Mesenchymal stem cell (in vitro differentiated cells and primary cell): ENCODE measurements around the gene ZNF263.

Experiments
- DNase-seq: peaks from one replicate; pipeline ENCODE4 v3.0.0-alpha.2; 2013
- H2AFZ ChIP-seq: one replicate; pipeline ENCODE4 v1.6.1; 2013; ENCODE audit warnings: low read depth, mild to moderate bottlenecking, control low read depth, inconsistent platforms, low read length, moderate library complexity
- H2AK5ac ChIP-seq: 2 replicates; pipeline ENCODE4 v1.6.1; 2013; ENCODE audit warnings: low read length, moderate library complexity, mild to moderate bottlenecking, inconsistent platforms; ENCODE audit not compliant: severe bottlenecking
- H2BK120ac ChIP-seq: one replicate; pipeline ENCODE4 v1.6.1; 2013; ENCODE audit warnings: low read depth, mild to moderate bottlenecking, inconsistent platforms, low read length, moderate library complexity
- H2BK12ac ChIP-seq, 2 experiments: one replicate each; pipeline ENCODE4 v1.6.1; 2013; ENCODE audit warnings: inconsistent platforms in 2 of 2, low read length in 2 of 2, mild to moderate bottlenecking in 2 of 2, moderate library complexity in 2 of 2, control low read depth in 1 of 2
- H2BK15ac ChIP-seq: one replicate; pipeline ENCODE4 v1.6.1; 2013; ENCODE audit warnings: mild to moderate bottlenecking, low read depth, inconsistent platforms; ENCODE audit not compliant: poor library complexity, severe bottlenecking
- H2BK5ac ChIP-seq: 2 replicates; pipeline ENCODE4 v1.6.1; 2013; ENCODE audit warnings: low read depth, mild to moderate bottlenecking, low read length, control low read depth, inconsistent platforms; ENCODE audit not compliant: poor library complexity, severe bottlenecking
- H3K14ac ChIP-seq, 2 experiments: one replicate each; pipeline ENCODE4 v1.6.1; 2013; ENCODE audit warnings: inconsistent platforms in 2 of 2, low read length in 2 of 2, control low read depth in 1 of 2, mild to moderate bottlenecking in 1 of 2, moderate library complexity in 1 of 2
- H3K18ac ChIP-seq, 2 experiments: one replicate each; pipeline ENCODE4 v1.6.1; 2013; ENCODE audit warnings: inconsistent platforms in 2 of 2, low read length in 2 of 2, control low read depth in 1 of 2, low read depth in 1 of 2, mild to moderate bottlenecking in 1 of 2
- H3K23ac ChIP-seq, 2 experiments: one replicate each; pipeline ENCODE4 v1.6.1; 2013; ENCODE audit warnings: inconsistent platforms in 2 of 2, low read length in 2 of 2, mild to moderate bottlenecking in 2 of 2, moderate library complexity in 2 of 2, control low read depth in 1 of 2
- H3K27ac ChIP-seq: 2 replicates; pipeline ENCODE4 v1.5.1; 2013; ENCODE audit warnings: mild to moderate bottlenecking, moderate library complexity, low read length, control low read depth, inconsistent platforms; ENCODE audit not compliant: poor library complexity, severe bottlenecking
- H3K27me3 ChIP-seq, 2 experiments: 2 replicates each; pipeline versions ENCODE4 v1.6.1 to v1.7.0; 2013; ENCODE audit warnings: low read length in 2 of 2, mild to moderate bottlenecking in 2 of 2, moderate library complexity in 2 of 2, control low read depth in 1 of 2, inconsistent platforms in 1 of 2; ENCODE audit not compliant: control insufficient read depth in 1 of 2, insufficient read depth in 1 of 2
- H3K36me3 ChIP-seq, 2 experiments: 2 replicates each; pipeline versions ENCODE4 v1.6.1 to v1.7.0; 2013; ENCODE audit warnings: low read length in 2 of 2, control low read depth in 1 of 2, inconsistent platforms in 1 of 2, low read depth in 1 of 2, mild to moderate bottlenecking in 1 of 2; ENCODE audit not compliant: insufficient read depth in 2 of 2, control insufficient read depth in 1 of 2
- H3K4ac ChIP-seq, 2 experiments: one replicate each; pipeline ENCODE4 v1.6.1; 2013; ENCODE audit warnings: inconsistent platforms in 2 of 2, low read length in 2 of 2, mild to moderate bottlenecking in 2 of 2, moderate library complexity in 2 of 2, control low read depth in 1 of 2, low read depth in 1 of 2
- H3K4me1 ChIP-seq: 2 replicates; pipeline ENCODE4 v1.6.1; 2013; ENCODE audit warnings: low read depth, low read length, control low read depth; ENCODE audit not compliant: control insufficient read depth, insufficient read depth
- H3K4me2 ChIP-seq: 2 replicates; pipeline ENCODE4 v1.6.1; 2013; ENCODE audit warnings: low read length, mild to moderate bottlenecking, inconsistent platforms; ENCODE audit not compliant: poor library complexity, severe bottlenecking
- H3K4me3 ChIP-seq, 2 experiments: 2 replicates each; pipeline versions ENCODE4 v1.5.1 to v1.7.0; 2013; ENCODE audit warnings: low read length in 2 of 2, mild to moderate bottlenecking in 2 of 2, control low read depth in 1 of 2, low read depth in 1 of 2; ENCODE audit not compliant: insufficient read depth in 1 of 2
- H3K79me1 ChIP-seq: replicated peaks from 2 replicates; pipeline ENCODE4 v1.6.1; 2013; ENCODE audit warnings: mild to moderate bottlenecking, control low read depth, low read length, inconsistent platforms; ENCODE audit not compliant: poor library complexity, severe bottlenecking
- H3K9ac ChIP-seq: 2 replicates; pipeline ENCODE4 v1.7.0; 2013; ENCODE audit warnings: mild to moderate bottlenecking, low read length, moderate library complexity
- H3K9me3 ChIP-seq: 2 replicates; pipeline ENCODE4 v1.7.0; 2013; ENCODE audit warnings: mild to moderate bottlenecking, low read length; ENCODE audit not compliant: control insufficient read depth
- H4K8ac ChIP-seq: one replicate; pipeline ENCODE4 v1.6.1; 2013; ENCODE audit warnings: inconsistent platforms, mild to moderate bottlenecking, low read length, moderate library complexity
- H4K91ac ChIP-seq: one replicate; pipeline ENCODE4 v1.6.1; 2013; ENCODE audit warnings: mild to moderate bottlenecking, low read length, inconsistent platforms
- WGBS: methylation state at CpG from one replicate; pipeline ENCODE4 v1.1.7; 2013; ENCODE audit warnings: mixed read lengths; 5-methylcytosine and 5-hydroxymethylcytosine counted together

ZNF263 gene

DNA sequence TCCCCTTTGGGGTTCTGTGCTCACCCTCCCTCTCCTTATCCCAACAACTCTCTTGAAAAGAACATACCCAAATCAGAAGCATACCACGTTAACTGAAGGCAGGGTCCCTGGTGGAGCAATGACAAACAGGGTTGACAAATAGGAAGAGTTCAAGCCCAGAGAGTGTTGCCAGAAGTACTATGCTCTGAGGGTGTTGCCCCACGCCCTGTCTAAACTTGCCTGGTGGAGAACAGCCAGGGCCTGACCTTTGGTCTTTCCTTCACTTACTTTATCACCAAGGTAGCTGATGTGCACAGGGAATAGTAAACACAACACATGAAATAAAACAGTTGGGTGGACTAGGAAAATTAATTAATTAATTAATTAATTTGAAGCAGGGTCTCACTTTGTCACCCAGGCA is 45.4 kb downstream of the ZNF263 start:
- no peak overlapping the region for H3K4me3 ChIP-seq
- no peak overlapping the region for H4K91ac ChIP-seq
- H3K18ac ChIP-seq: no peak overlapping the region
- H2BK5ac ChIP-seq: no peak overlapping the region
- H2BK12ac ChIP-seq: no peak overlapping the region
- no peak overlapping the region for H2AK5ac ChIP-seq
- H3K4ac ChIP-seq: no peak overlapping the region
- no peaks in the 10 kb centered on the region for H3K4me1 ChIP-seq
- no peak overlapping the region for H3K14ac ChIP-seq
- H3K36me3 ChIP-seq: no peaks in the 10 kb centered on the region
- H3K27me3 ChIP-seq: no peaks in the 10 kb centered on the region
- 73% methylated on average over 2 of the region's 2 CpGs for WGBS
- peaks cover 29% of the 10 kb centered on the region for H3K9me3 ChIP-seq
- no peak overlapping the region for H3K23ac ChIP-seq
- no peak overlapping the region for H3K9ac ChIP-seq
- DNase-seq: no peak
- H3K27ac ChIP-seq: no peak overlapping the region
- no peaks in the 10 kb centered on the region for H3K79me1 ChIP-seq
- H2BK15ac ChIP-seq: no peak overlapping the region
- H2AFZ ChIP-seq: no peak overlapping the region
- no peak overlapping the region for H2BK120ac ChIP-seq
- no peak overlapping the region for H3K4me2 ChIP-seq
- H4K8ac ChIP-seq: no peak overlapping the region
